BJ (cell line): Measurements from ENCODE around the gene AKTIP. TPM values are rescaled to one million over a fixed set of nuclear protein-coding genes. Genes with fewer than 3 reads are reported as not detected.

ENCODE experiments used
- CTCF ChIA-PET: fragments of 350-600 bp; formaldehyde crosslinking; extraction: SDS; loops from one replicate; lab custom pipeline; 2021; ENCODE audit warnings: antibody characterized with exemption, inconsistent platforms; lab: Yijun Ruan, JAX
- POLR2A ChIA-PET: fragments of 300-600 bp; sonication (Branson Sonifier 250); formaldehyde crosslinking; extraction: SDS; loops from one replicate; lab custom pipeline; 2021; ENCODE audit warnings: antibody characterized with exemption; lab: Charles Lee
- DNase-seq: peaks from one replicate; pipeline ENCODE4 v3.0.0-alpha.2; 2011; ENCODE audit warnings: low read depth
- H3K27me3 ChIP-seq: 2 replicates; pipeline ENCODE4 v1.6.0; 2011; ENCODE audit warnings: low read length; ENCODE audit not compliant: control insufficient read depth, insufficient read depth
- H3K36me3 ChIP-seq: 2 replicates; pipeline ENCODE4 v1.5.1; 2011; ENCODE audit warnings: low read length; ENCODE audit not compliant: control insufficient read depth, insufficient read depth
- H3K4me3 ChIP-seq: 2 replicates; pipeline ENCODE4 v1.5.1; 2011; ENCODE audit warnings: low read depth, mild to moderate bottlenecking, control low read depth, low read length
- polyA plus RNA-seq: library from polyadenylated mRNA; depleted of rRNA; stranded (reverse); fragments of >200 nt; gene quantifications from 2 replicates; pipeline ENCODE4 v1.2.3, GENCODE V29; 2011
- TF ChIP-seq, protein P1 (sequence below): IDR thresholded peaks from 2 replicates; pipeline ENCODE4 v1.5.1; 2011; ENCODE audit warnings: low read depth, mild to moderate bottlenecking, control low read depth, inconsistent platforms, low read length, moderate library complexity; ENCODE audit not compliant: insufficient read depth

Gene AKTIP
- polyA plus RNA-seq, 1 experiment = 26.0 TPM

DNA sequence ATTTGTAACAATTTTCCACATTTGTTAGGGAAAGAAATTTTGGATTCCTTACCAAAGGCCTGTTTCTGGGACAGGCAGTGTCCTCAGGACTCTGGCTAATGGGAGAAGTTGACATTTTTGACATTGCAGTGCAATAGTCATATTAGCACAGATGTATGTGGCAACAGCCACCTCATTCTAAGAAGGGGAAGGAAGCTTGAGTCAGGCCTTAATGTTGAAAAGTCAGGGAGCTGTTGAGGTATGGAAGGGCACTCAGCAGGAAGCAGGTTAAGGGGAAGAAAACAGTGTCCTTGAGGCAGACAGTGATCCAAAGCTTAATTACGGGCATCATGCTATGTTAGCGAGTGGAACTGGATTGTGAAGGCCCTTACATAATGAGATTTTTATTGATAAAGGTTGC, 20.9 kb downstream of the AKTIP start:
- ChIA-PET POLR2A (no interaction called here), CTCF (no interaction called here)
- H3K27me3 ChIP-seq = no peaks in the 10 kb centered on the region
- peaks cover 7% of the 10 kb centered on the region for H3K36me3 ChIP-seq
- TF ChIP-seq, protein P1, sequence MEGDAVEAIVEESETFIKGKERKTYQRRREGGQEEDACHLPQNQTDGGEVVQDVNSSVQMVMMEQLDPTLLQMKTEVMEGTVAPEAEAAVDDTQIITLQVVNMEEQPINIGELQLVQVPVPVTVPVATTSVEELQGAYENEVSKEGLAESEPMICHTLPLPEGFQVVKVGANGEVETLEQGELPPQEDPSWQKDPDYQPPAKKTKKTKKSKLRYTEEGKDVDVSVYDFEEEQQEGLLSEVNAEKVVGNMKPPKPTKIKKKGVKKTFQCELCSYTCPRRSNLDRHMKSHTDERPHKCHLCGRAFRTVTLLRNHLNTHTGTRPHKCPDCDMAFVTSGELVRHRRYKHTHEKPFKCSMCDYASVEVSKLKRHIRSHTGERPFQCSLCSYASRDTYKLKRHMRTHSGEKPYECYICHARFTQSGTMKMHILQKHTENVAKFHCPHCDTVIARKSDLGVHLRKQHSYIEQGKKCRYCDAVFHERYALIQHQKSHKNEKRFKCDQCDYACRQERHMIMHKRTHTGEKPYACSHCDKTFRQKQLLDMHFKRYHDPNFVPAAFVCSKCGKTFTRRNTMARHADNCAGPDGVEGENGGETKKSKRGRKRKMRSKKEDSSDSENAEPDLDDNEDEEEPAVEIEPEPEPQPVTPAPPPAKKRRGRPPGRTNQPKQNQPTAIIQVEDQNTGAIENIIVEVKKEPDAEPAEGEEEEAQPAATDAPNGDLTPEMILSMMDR = no peak
- no peak overlapping the region for H3K4me3 ChIP-seq
- DNase-seq = no peak

DNA sequence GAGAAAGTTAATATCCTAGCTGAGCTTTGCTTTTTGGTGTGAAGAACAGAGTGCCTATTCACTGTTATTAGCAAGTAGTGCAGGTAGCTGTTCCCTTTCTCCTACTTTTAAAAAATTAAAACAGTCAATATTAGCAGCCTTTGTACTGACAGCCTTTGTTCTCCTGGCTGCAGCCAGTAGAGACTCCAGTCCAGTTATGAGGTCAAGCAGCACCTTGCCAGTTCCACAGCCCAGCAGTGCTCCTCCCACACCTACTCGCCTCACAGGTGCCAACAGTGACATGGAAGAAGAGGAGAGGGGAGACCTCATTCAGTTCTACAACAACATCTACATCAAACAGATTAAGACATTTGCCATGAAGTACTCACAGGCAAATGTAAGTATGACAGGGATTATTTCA, 22.6 kb downstream of the AKTIP start:
- TF ChIP-seq, protein P1 = no peak
- Histone ChIP-seq H3K27me3 (no peaks in the 10 kb centered on the region), H3K36me3 (peaks cover 7% of the 10 kb centered on the region), H3K4me3 (no peak overlapping the region)
- POLR2A ChIA-PET = no interaction called here
- DNase-seq = no peak
- CTCF ChIA-PET = interaction anchor here (1.5 kb wide), 1 partner anchor 13 kb away, joined by 3 read pairs; no protein-coding TSS in a partner anchor

DNA sequence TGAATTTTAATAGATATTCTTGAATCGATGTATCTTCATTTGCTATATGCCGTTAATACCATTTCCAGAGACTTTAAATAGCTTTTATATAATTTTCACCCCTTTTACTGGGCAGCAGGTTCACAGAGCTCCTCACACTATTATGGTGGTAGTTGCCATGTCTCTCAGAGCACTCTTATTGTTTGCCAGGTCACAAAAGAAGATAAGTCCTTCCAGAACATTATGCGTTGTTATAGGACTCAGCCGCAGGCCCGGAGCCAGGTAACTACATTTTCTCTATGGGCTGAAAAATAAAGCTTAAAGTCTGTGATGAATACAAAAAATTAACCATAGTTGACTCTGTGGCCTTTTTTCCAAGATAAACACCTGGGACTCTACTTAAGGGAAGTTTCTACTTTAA, 24.0 kb downstream of the AKTIP start:
- Histone ChIP-seq H3K27me3 (no peaks in the 10 kb centered on the region), H3K4me3 (no peak overlapping the region), H3K36me3 (peaks cover 7% of the 10 kb centered on the region)
- POLR2A ChIA-PET = no interaction called here
- TF ChIP-seq, protein P1 = no peak
- DNase-seq = no peak
- CTCF ChIA-PET = no interaction called here

DNA sequence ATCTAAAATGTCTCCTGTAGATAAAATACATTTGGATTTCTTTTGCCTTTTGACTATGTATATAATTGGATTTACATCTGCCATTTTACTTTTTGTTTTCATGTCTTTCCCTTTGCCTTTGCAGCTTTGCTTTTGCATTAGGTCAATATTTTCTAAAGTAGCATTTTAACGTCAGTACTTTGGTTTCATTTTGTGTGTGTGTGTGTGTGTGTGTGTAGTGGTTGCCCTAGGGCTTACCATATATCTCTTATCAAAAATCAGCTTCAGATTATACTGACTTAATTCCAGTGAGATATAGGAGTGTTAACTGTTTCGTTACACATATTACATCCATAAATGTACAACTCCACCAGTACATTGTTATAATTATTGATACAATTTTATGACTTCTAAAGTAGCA, 26.1 kb downstream of the AKTIP start:
- peaks cover 4% of the 10 kb centered on the region; the same call in 1 of the 2 replicates for H3K36me3 ChIP-seq
- no peak overlapping the region for H3K4me3 ChIP-seq
- no peak for DNase-seq
- ChIA-PET CTCF (interaction anchor here (1.5 kb wide), 1 partner anchor 13 kb away, joined by 3 read pairs; no protein-coding TSS in a partner anchor), POLR2A (no interaction called here)
- no peaks in the 10 kb centered on the region for H3K27me3 ChIP-seq
- TF ChIP-seq, protein P1 = no peak

DNA sequence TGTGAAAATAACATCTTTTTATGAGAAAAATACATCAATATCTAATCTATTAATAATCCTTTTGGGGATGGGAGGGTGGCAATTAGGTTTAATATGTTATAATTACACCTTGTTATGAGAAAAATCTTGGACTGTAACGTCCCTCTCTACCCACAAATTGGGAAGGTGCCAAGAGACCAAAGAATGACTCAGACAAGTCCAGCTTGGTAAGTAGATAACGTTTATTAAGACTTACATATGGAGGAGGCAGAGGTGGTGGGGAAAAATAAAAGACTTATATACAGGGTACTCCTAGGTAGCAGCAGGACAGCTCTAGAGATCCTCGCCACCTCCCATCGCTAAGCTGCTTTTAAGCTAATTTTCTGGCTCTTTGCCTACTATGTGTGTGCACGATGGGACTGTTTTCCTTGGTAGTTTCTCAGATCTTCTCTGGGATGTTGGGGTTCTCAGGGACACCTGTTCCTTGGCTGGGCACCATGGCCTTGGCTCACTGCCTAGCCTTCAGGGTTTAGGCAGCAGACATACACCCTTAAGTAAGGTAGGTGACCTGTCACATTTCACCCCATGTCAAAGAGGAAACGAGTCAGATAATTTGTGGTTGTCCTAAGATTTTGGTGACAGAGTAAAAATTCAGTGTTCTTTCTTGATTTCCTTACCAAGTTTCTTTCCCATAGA, 37.3 kb downstream of the AKTIP start:
- H3K4me3 ChIP-seq = no peak overlapping the region
- no peak for DNase-seq
- no peaks in the 10 kb centered on the region for H3K27me3 ChIP-seq
- peaks cover 9% of the 10 kb centered on the region for H3K36me3 ChIP-seq
- TF ChIP-seq, protein P1 = no peak
- POLR2A ChIA-PET = interaction anchor here (0.5 kb wide), 1 partner anchor 347 kb away, joined by 3 read pairs; no protein-coding TSS in a partner anchor
- CTCF ChIA-PET = no interaction called here
